Measurements from ENCODE around the gene DNMT3L. TPM values are rescaled to one million over a fixed set of nuclear protein-coding genes. Genes with fewer than 3 reads are reported as not detected.

DNMT3L gene
- total RNA-seq, 2 experiments from 2014 or later = not detected

GRCh38 chr21:44265734-44266270 is 4.1 kb upstream of the DNMT3L start:
- no peaks in the 10 kb centered on the region for H3K79me2 ChIP-seq (ENCODE audit: insufficient read depth, low read depth, low read length)
- H2AFZ ChIP-seq (ENCODE audit: low read length) = no peak overlapping the region
- peaks cover 6% of the 10 kb centered on the region for H3K4me1 ChIP-seq (ENCODE audit: insufficient read depth, low read length, poor library complexity, severe bottlenecking)
- no peak overlapping the region for H3K27ac ChIP-seq (ENCODE audit: low read depth, low read length, poor library complexity, severe bottlenecking)
- ChIA-PET CTCF (ENCODE audit: unreplicated experiment) (no interaction called here), POLR2A (interaction anchor here (0.9 kb wide), 1 partner anchor 11 kb away, joined by 3 read pairs; no protein-coding TSS in a partner anchor)
- H3K4me2 ChIP-seq (ENCODE audit: low read length) = no peak overlapping the region
- no peaks in the 10 kb centered on the region for H3K9me3 ChIP-seq (ENCODE audit: low read length)
- no peak for DNase-seq (ENCODE audit: low spot score)
- BruUV-seq (replicated peaks) = no TSS peak
- no peak overlapping the region for H3K4me3 ChIP-seq (ENCODE audit: low read depth, low read length, poor library complexity, severe bottlenecking)
- intact Hi-C loops (cut with micrococcal nuclease; ENCODE audit: unreplicated experiment) = no loop called here
- H3K36me3 ChIP-seq (ENCODE audit: insufficient read depth, low read length) = no peaks in the 10 kb centered on the region
- TF ChIP-seq CTCF (conservative IDR thresholded peaks at IDR 0.05; ENCODE audit: low read length) (no peak), EZH2phosphoT487 (IDR thresholded peaks at IDR 0.05; ENCODE audit: borderline replicate concordance, low read depth, low read length) (no peak)
- no peaks in the 10 kb centered on the region for H3K9me2 ChIP-seq (ENCODE audit: insufficient read depth, low read length)
- H4K20me1 ChIP-seq (ENCODE audit: insufficient read depth, low read length) = no peaks in the 10 kb centered on the region

- CTCF ChIA-PET (ENCODE audit: unreplicated experiment) = no interaction called here
- no peaks in the 10 kb centered on the region for H3K36me3 ChIP-seq (ENCODE audit: insufficient read depth, low read length)
- no peaks in the 10 kb centered on the region for H4K20me1 ChIP-seq (ENCODE audit: insufficient read depth, low read length)
- no peak overlapping the region for H3K4me2 ChIP-seq (ENCODE audit: low read length)
- H3K9me2 ChIP-seq (ENCODE audit: insufficient read depth, low read length) = no peaks in the 10 kb centered on the region
- no peak overlapping the region for H3K27ac ChIP-seq (ENCODE audit: low read depth, low read length, poor library complexity, severe bottlenecking)
- no peaks in the 10 kb centered on the region for H3K79me2 ChIP-seq (ENCODE audit: insufficient read depth, low read depth, low read length)
- H2AFZ ChIP-seq (ENCODE audit: low read length) = no peak overlapping the region
- DNase-seq (ENCODE audit: low spot score) = no peak
- H3K4me3 ChIP-seq (ENCODE audit: low read depth, low read length, poor library complexity, severe bottlenecking) = no peak overlapping the region
- peaks cover 6% of the 10 kb centered on the region for H3K4me1 ChIP-seq (ENCODE audit: insufficient read depth, low read length, poor library complexity, severe bottlenecking)
- POLR2A ChIA-PET = interaction anchor here (0.7 kb wide), 1 partner anchor 879 kb away, joined by 5 read pairs; no protein-coding TSS in a partner anchor
- no TSS peak for BruUV-seq (replicated peaks)
- intact Hi-C loops (cut with micrococcal nuclease; ENCODE audit: unreplicated experiment) = no loop called here
- H3K9me3 ChIP-seq (ENCODE audit: low read length) = no peaks in the 10 kb centered on the region
- TF ChIP-seq EZH2phosphoT487 (IDR thresholded peaks at IDR 0.05; ENCODE audit: borderline replicate concordance, low read depth, low read length) = no peak
- TF ChIP-seq CTCF (conservative IDR thresholded peaks at IDR 0.05; ENCODE audit: low read length) = no peak
These were observed 2.1 kb upstream of the DNMT3L start for GRCh38 chr21:44263768-44264167.

GRCh38 chr21:44263221-44263760 is 1.6 kb upstream of the DNMT3L start:
- TF ChIP-seq CTCF (conservative IDR thresholded peaks at IDR 0.05; ENCODE audit: low read length) = no peak
- no peak for TF ChIP-seq EZH2phosphoT487 (IDR thresholded peaks at IDR 0.05; ENCODE audit: borderline replicate concordance, low read depth, low read length)
- no peaks in the 10 kb centered on the region for H4K20me1 ChIP-seq (ENCODE audit: insufficient read depth, low read length)
- H3K27ac ChIP-seq (ENCODE audit: low read depth, low read length, poor library complexity, severe bottlenecking) = no peak overlapping the region
- peaks cover 6% of the 10 kb centered on the region for H3K4me1 ChIP-seq (ENCODE audit: insufficient read depth, low read length, poor library complexity, severe bottlenecking)
- POLR2A ChIA-PET = no interaction called here
- intact Hi-C loops (cut with micrococcal nuclease; ENCODE audit: unreplicated experiment) = no loop called here
- CTCF ChIA-PET (ENCODE audit: unreplicated experiment) = no interaction called here
- no TSS peak for BruUV-seq (replicated peaks)
- H2AFZ ChIP-seq (ENCODE audit: low read length) = no peak overlapping the region
- DNase-seq (ENCODE audit: low spot score) = no peak
- H3K9me3 ChIP-seq (ENCODE audit: low read length) = no peaks in the 10 kb centered on the region
- H3K79me2 ChIP-seq (ENCODE audit: insufficient read depth, low read depth, low read length) = no peaks in the 10 kb centered on the region
- no peaks in the 10 kb centered on the region for H3K36me3 ChIP-seq (ENCODE audit: insufficient read depth, low read length)
- H3K4me2 ChIP-seq (ENCODE audit: low read length) = no peak overlapping the region
- no peaks in the 10 kb centered on the region for H3K9me2 ChIP-seq (ENCODE audit: insufficient read depth, low read length)
- H3K4me3 ChIP-seq (ENCODE audit: low read depth, low read length, poor library complexity, severe bottlenecking) = no peak overlapping the region
